ENCODE measurements around the gene HMBS.

GRCh38 chr11:119100994-119101758 is 16.5 kb downstream of the HMBS start:
- no peak for TF ChIP-seq POLR2AphosphoS5 (IDR thresholded peaks at IDR 0.05; ENCODE audit: low read depth, low read length)
- TF ChIP-seq CTCF (IDR thresholded peaks at IDR 0.05) = no peak
- no peak for TF ChIP-seq TCF7L2 (IDR thresholded peaks at IDR 0.05; ENCODE audit: low read depth, low read length)
- 0 out of 2 replicates have a peak, but pooled peaks have one; percentile 54 for TF ChIP-seq SIN3A (IDR thresholded peaks at IDR 0.05; ENCODE audit: borderline replicate concordance, insufficient read depth, low read depth, low read length)
- no peak for TF ChIP-seq REST (IDR thresholded peaks at IDR 0.05; ENCODE audit: insufficient read depth in 1 of 2, low read depth in 2 of 2, low read length in 1 of 2)
